Gastrocnemius medialis (tissue), 4 donors: Measurements from ENCODE around the gene ILDR1.

Experiments used
- CTCF ChIP-seq, 5 experiments: fragments of 450-650 bp in 3 of 5; fragments of 200-600 bp in 2 of 5; sonication (generic) in 2 of 5; IDR thresholded peaks in 4 of 5; conservative IDR thresholded peaks in 1 of 5; 1 replicate in 4 of 5; 2 replicates in 1 of 5; pipeline ENCODE4 v1.5.1; 2016 to 2019; ENCODE audit warnings: antibody characterized with exemption in 5 of 5, mild to moderate bottlenecking in 3 of 5, moderate library complexity in 3 of 5
- POLR2A ChIP-seq, 2 donors: fragments of 450-650 bp; IDR thresholded peaks; one replicate each; pipeline ENCODE4 v1.6.1; 2017; ENCODE audit warnings: antibody characterized with exemption in 2 of 2, mild to moderate bottlenecking in 2 of 2, moderate library complexity in 2 of 2

- TF ChIP-seq POLR2A (IDR thresholded peaks at IDR 0.05) (no peak), CTCF (IDR thresholded peaks at IDR 0.05 in 4 of 5, conservative IDR thresholded peaks at IDR 0.05 in 1 of 5) (no peak)
Measured at GRCh38 chr3:121963608-121964007, 58.4 kb downstream of the ILDR1 start.
